ENCODE data around the gene LRRC3.

DNA sequence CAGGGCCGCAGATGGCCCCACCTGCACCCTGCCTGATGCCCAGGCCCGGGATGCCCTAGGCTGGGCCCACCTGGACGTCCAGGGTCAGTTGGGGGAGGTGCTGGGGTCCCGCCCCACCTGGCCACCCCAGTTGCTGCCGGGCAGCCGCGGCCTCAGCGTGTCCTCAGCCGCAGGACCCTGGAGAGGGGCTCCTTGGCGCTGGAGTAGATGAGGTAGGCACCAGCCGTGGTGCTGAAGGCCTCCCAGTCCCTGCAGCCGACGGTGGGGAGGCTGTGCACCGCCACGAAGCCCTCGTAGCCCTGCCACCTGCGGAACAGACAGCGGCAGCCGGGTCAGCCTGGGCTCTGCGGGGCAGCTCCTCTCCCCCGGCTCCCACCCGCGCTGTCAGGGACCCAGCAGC is 44.3 kb downstream of the LRRC3 start:
- TF ChIP-seq, protein P1, sequence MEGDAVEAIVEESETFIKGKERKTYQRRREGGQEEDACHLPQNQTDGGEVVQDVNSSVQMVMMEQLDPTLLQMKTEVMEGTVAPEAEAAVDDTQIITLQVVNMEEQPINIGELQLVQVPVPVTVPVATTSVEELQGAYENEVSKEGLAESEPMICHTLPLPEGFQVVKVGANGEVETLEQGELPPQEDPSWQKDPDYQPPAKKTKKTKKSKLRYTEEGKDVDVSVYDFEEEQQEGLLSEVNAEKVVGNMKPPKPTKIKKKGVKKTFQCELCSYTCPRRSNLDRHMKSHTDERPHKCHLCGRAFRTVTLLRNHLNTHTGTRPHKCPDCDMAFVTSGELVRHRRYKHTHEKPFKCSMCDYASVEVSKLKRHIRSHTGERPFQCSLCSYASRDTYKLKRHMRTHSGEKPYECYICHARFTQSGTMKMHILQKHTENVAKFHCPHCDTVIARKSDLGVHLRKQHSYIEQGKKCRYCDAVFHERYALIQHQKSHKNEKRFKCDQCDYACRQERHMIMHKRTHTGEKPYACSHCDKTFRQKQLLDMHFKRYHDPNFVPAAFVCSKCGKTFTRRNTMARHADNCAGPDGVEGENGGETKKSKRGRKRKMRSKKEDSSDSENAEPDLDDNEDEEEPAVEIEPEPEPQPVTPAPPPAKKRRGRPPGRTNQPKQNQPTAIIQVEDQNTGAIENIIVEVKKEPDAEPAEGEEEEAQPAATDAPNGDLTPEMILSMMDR (IDR thresholded peaks at IDR 0.05) = no peak
- no peak for TF ChIP-seq POLR2A (IDR thresholded peaks at IDR 0.05)
